ES-I3 (cell line): ENCODE results near the gene EBI3.

Experiments
- H3K36me3 ChIP-seq: 2 replicates; pipeline ENCODE4 v1.6.1; 2013; ENCODE audit warnings: mild to moderate bottlenecking, low read length, control low read depth, moderate library complexity; ENCODE audit not compliant: insufficient read depth
- H3K4me1 ChIP-seq: 2 replicates; pipeline ENCODE4 v1.6.1; 2013; ENCODE audit warnings: mild to moderate bottlenecking, control low read depth, low read length; ENCODE audit not compliant: insufficient read depth
- H3K9ac ChIP-seq: 2 replicates; pipeline ENCODE4 v1.6.1; 2013; ENCODE audit warnings: low read depth, mild to moderate bottlenecking, low read length, moderate library complexity
- H3K9me3 ChIP-seq: 2 replicates; pipeline ENCODE4 v1.6.1; 2013; ENCODE audit warnings: mild to moderate bottlenecking, low read length, moderate library complexity; ENCODE audit not compliant: control insufficient read depth, insufficient read depth

Gene EBI3

GRCh38 chr19:4196587-4197148, 32.7 kb upstream of the EBI3 start:
- H3K4me1 ChIP-seq, result no peaks in the 10 kb centered on the region; the same call in 1 of the 2 replicates
- H3K9me3 ChIP-seq, result no peaks in the 10 kb centered on the region; the same call in 1 of the 2 replicates
- H3K36me3 ChIP-seq, result no peaks in the 10 kb centered on the region
- H3K9ac ChIP-seq, result no peak overlapping the region

GRCh38 chr19:4197228-4197624, 32.1 kb upstream of the EBI3 start:
- H3K4me1 ChIP-seq, result no peaks in the 10 kb centered on the region; the same call in 1 of the 2 replicates
- no peaks in the 10 kb centered on the region for H3K36me3 ChIP-seq
- H3K9ac ChIP-seq, result no peak overlapping the region
- H3K9me3 ChIP-seq, result no peaks in the 10 kb centered on the region; the same call in 1 of the 2 replicates

- no peaks in the 10 kb centered on the region for H3K36me3 ChIP-seq
- no peaks in the 10 kb centered on the region; the same call in 1 of the 2 replicates for H3K9me3 ChIP-seq
- H3K9ac ChIP-seq, result peak overlapping the region; percentile 23; the same call in 1 of the 2 replicates
- H3K4me1 ChIP-seq, result no peaks in the 10 kb centered on the region; the same call in 1 of the 2 replicates
These were observed 31.5 kb upstream of the EBI3 start for GRCh38 chr19:4197625-4198466.

- Histone ChIP-seq H3K9me3 (no peaks in the 10 kb centered on the region; the same call in 1 of the 2 replicates), H3K4me1 (no peaks in the 10 kb centered on the region; the same call in 1 of the 2 replicates), H3K36me3 (no peaks in the 10 kb centered on the region), H3K9ac (peak overlapping the region; percentile 30; the same call in 1 of the 2 replicates)
These were observed 30.7 kb upstream of the EBI3 start for GRCh38 chr19:4198467-4199126.

GRCh38 chr19:4199699-4200293, 29.5 kb upstream of the EBI3 start:
- Histone ChIP-seq H3K9ac (peak overlapping the region; percentile 13; the same call in 1 of the 2 replicates), H3K9me3 (no peaks in the 10 kb centered on the region; the same call in 1 of the 2 replicates), H3K4me1 (no peaks in the 10 kb centered on the region)

GRCh38 chr19:4200940-4201542, 28.3 kb upstream of the EBI3 start:
- Histone ChIP-seq H3K9ac (no peak overlapping the region), H3K4me1 (no peaks in the 10 kb centered on the region), H3K36me3 (no peaks in the 10 kb centered on the region), H3K9me3 (no peaks in the 10 kb centered on the region; the same call in 1 of the 2 replicates)

More at GRCh38 chr19:4199699-4200293, 29.5 kb upstream of the EBI3 start:
- H3K36me3 ChIP-seq, result no peaks in the 10 kb centered on the region

- no peaks in the 10 kb centered on the region for H3K36me3 ChIP-seq
- H3K9ac ChIP-seq, result no peak overlapping the region
- H3K4me1 ChIP-seq, result no peaks in the 10 kb centered on the region
- no peaks in the 10 kb centered on the region; the same call in 1 of the 2 replicates for H3K9me3 ChIP-seq
These were observed 27.5 kb upstream of the EBI3 start for GRCh38 chr19:4201798-4202197.

GRCh38 chr19:4206818-4207484, 22.4 kb upstream of the EBI3 start:
- Histone ChIP-seq H3K9me3 (no peaks in the 10 kb centered on the region), H3K36me3 (no peaks in the 10 kb centered on the region), H3K9ac (peak overlapping the region; percentile 31; the same call in 1 of the 2 replicates), H3K4me1 (no peaks in the 10 kb centered on the region; the same call in 1 of the 2 replicates)

- no peaks in the 10 kb centered on the region for H3K9me3 ChIP-seq
- no peak overlapping the region; the same call in 1 of the 2 replicates for H3K9ac ChIP-seq
- no peaks in the 10 kb centered on the region for H3K36me3 ChIP-seq
- no peaks in the 10 kb centered on the region; the same call in 1 of the 2 replicates for H3K4me1 ChIP-seq
These were observed 20.8 kb upstream of the EBI3 start for GRCh38 chr19:4208385-4209094.

GRCh38 chr19:4210166-4210731, 19.1 kb upstream of the EBI3 start:
- Histone ChIP-seq H3K9ac (no peak overlapping the region), H3K36me3 (no peaks in the 10 kb centered on the region), H3K9me3 (no peaks in the 10 kb centered on the region), H3K4me1 (no peaks in the 10 kb centered on the region; the same call in 1 of the 2 replicates)

GRCh38 chr19:4213116-4213515, 16.2 kb upstream of the EBI3 start:
- no peak overlapping the region for H3K9ac ChIP-seq
- no peaks in the 10 kb centered on the region; the same call in 1 of the 2 replicates for H3K4me1 ChIP-seq
- no peaks in the 10 kb centered on the region for H3K9me3 ChIP-seq
- H3K36me3 ChIP-seq, result no peaks in the 10 kb centered on the region

GRCh38 chr19:4215807-4216206, 13.5 kb upstream of the EBI3 start:
- Histone ChIP-seq H3K9ac (no peak overlapping the region), H3K36me3 (no peaks in the 10 kb centered on the region), H3K9me3 (no peaks in the 10 kb centered on the region), H3K4me1 (no peaks in the 10 kb centered on the region; the same call in 1 of the 2 replicates)
